ENCODE measurements around the gene HAT1. TPM values are rescaled to one million over a fixed set of nuclear protein-coding genes. Genes with fewer than 3 reads are reported as not detected.

The HAT1 gene, protein sequence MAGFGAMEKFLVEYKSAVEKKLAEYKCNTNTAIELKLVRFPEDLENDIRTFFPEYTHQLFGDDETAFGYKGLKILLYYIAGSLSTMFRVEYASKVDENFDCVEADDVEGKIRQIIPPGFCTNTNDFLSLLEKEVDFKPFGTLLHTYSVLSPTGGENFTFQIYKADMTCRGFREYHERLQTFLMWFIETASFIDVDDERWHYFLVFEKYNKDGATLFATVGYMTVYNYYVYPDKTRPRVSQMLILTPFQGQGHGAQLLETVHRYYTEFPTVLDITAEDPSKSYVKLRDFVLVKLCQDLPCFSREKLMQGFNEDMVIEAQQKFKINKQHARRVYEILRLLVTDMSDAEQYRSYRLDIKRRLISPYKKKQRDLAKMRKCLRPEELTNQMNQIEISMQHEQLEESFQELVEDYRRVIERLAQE
- 60.9 TPM for total RNA-seq

DNA sequence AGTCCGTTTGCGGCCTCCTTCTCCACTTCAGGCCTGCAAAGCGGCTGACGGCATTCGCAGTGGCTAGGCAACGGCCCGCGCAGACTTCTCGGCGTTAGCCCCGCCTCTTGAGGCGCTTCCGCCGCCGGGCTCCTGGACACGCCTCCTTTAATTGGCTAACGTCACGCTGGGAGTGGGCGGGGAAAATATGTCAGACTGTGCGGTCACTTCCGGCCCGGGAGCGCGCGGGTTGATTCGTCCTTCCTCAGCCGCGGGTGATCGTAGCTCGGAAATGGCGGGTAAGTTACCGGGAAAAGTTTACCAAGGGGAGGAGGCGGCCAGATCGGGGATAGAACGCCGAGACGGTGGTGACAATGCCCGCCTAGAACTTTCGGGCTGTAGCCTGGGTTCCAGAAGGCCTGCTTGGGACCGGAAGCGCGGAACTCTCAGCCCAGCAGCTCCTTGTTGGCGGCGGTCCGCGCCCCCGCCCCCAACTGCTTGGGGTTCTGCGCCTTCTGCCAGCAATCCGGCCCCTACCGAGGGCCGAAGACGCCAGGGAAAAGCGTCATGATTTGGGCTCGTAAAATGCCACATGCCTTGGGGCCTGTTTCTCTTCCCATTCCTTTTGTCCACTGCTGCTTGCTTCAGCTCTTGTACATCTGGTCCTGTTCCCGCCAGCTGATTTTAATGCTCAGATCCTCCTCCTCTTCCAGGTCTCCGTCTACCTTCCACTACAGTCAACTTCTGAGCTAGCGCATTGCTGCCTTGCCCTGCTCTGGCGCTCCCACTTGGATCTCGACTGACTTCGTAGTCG lies at the start of gene HAT1:
HAT1 (plus strand) TSS at position 232 of the 793 bp plus-strand sequence; CDS start at position 272, 40 bp downstream.

DNA sequence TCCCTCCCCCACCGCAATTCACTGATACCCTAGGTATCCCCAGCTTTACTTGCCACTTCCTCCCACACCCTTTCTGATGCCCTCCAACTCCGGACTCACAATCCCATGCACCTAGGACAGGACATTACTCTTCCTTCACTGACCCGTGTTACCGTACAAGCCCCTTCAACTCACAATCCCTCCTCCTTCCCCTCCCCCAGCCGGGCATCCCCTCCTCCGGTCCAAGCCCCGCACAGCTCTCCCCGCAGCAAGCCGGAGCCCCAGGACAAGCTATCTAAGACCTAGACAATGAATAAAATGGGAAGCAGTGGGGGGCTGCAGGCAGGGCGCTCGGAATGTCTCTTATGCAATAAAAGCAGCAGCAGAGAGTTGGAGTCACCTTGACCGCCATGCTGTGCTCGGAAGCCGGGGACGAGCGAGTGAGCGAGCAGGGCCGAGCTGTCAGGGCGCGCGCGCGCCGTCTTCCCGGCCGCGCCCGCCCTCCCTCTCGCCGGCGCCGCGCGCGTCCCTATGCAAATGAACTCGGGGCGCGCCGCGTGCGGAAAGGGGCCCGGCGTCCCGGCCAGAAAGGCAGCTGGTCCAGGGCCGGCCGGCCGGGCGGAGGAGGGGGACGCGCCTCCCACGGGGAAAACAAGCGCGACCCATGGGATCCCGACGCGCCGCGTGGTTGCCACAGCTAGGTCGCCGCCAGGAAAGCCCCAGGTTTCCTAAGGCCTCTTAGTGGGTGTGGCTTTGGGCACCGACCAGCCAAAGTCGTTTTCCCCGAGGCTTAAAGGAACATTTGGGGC lies 28.2 kb upstream of the HAT1 start, which contains the start of gene SLC25A12:
SLC25A12 (minus strand) TSS at position 421 of the 788 bp plus-strand sequence; CDS start at position 391, 30 bp downstream.

DNA sequence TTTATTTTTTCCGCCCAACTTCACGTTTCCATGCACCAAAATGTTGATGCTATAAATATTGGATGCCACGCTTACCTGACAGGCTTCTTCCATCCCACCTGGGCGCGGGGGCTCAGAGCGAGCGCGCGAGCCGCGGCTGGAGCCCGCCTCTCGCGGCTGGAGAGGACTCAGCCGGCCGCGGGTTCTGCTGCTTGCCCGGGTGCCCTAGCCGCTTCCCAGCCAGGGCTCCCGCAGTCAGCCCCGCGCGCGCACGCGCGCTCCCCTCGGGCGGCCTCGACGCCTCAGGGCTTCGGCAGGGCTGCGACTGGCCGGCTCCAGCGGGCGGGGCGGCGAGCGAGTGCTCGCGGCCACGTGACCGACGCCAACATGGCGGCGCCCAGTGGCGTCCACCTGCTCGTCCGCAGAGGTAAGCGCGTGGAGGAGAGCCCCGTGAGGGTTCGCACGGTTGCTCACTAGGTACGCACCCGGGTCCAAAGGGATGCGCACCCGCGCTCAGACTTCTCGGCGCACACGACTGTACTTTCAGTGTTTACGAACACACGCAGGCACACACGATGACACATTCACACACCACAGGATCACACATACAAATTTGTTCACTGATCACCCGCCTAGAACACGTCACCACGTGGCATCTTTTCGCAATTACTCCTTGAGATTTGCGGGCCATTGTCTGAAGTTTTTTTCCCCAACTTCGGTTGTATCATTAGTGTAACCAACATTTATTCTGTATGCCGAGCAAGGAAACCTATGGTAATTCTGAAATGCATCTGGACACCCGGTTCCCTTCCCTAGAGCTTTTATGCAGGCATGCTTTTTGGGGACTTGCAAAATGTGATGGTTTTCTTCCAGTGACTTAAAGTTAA lies 77.6 kb downstream of the HAT1 start, which contains the start of gene METAP1D:
METAP1D (plus strand) TSS at position 350 of the 866 bp plus-strand sequence; CDS start at position 367, 17 bp downstream.

Other genes starting within 250 kb of the HAT1 start
- gene DYNC1I2, start 235.0 kb upstream of the HAT1 start, total RNA-seq, result 249 TPM
- 74.0 TPM for gene SLC25A12, start 28.2 kb upstream of the HAT1 start, total RNA-seq
- 8.8 TPM for gene METAP1D, start 77.5 kb downstream of the HAT1 start, total RNA-seq
- gene DLX1, start 163.0 kb downstream of the HAT1 start, total RNA-seq, result 30.9 TPM
- gene DLX2, start 180.4 kb downstream of the HAT1 start, total RNA-seq, result 5.8 TPM